Measurements from ENCODE around the gene NCAPD3.
A peak's percentile ranks its signal among the peaks of the same experiment; 100 is the strongest.

The NCAPD3 gene

DNA sequence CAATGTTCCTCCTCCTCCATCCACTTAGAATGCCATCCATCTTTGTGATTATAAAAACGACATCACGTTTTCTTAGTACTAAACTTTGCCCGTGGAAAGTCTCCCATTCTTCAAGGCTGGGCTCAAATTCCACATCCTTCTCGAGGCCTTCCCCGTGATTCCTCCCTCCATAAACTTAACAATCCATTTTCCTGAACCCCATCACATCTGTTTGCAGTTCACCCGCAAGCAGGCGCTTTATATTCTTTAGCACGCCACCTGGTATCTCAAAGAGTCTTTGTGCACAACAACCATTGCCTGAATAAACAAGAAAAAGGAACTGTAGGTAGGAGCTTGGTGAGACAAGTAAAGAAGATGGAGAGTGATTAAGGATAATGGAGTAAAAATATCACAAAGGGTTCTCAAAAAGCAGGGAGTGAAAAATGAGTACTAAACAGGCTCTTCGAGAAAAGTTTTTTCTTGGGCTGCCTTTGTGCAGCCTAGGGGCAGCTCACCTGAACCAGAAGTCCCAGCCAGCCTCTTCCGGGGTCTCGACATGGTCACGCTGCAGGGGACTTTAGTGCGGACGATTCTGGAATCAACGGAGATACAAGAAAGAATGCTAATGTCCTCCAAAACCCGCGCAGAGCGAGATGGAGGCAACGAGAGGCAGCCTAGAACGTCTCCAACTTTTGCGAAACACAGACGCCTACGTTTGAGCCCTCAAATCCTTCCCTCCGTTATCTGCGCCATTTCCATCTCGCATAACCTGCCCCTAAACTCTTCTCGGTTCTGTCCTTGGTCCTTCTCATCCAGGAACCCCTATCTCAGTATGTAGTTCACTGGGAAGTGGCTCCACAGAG, 28.8 kb upstream of the NCAPD3 start:
- DNase-seq, result peak; percentile 41

DNA sequence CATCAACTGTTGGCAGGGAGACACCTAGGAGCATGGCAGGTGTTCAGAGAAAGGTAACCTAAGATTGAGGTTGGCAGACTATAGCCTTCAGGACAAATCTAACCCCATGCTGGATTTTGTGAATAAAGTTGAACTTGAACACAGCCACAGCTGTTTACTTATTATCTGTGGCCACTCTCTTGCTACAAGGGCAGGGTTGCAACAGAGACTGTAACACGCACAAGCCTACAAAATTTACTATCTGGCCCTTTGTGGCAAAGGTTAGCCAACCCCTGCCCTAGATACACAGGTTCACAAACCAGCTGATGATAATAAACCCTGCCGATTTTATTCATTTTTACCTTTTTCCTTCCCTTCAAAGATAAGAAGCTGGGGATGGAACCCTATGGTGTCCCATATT, 26.9 kb upstream of the NCAPD3 start:
- DNase-seq, result no peak

DNA sequence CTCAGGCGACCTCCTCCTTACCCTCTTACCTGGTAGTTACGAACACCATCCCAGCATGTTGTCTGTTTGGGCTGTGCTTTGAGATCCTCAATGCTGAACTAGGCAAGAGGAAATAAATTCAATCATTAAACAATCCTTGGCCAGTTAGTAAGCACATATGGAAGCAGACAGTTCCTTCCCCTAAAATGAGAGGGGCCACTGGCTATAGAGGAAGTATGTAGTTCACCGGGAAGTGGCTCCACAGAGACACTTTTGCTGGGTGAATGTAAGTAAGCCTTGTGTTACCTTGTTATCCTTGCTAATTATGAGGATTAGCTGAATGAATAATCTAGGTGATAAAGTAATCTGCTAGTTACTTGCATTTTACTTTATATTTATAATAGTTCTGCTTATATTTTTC, 26.5 kb upstream of the NCAPD3 start:
- DNase-seq, result no peak

DNA sequence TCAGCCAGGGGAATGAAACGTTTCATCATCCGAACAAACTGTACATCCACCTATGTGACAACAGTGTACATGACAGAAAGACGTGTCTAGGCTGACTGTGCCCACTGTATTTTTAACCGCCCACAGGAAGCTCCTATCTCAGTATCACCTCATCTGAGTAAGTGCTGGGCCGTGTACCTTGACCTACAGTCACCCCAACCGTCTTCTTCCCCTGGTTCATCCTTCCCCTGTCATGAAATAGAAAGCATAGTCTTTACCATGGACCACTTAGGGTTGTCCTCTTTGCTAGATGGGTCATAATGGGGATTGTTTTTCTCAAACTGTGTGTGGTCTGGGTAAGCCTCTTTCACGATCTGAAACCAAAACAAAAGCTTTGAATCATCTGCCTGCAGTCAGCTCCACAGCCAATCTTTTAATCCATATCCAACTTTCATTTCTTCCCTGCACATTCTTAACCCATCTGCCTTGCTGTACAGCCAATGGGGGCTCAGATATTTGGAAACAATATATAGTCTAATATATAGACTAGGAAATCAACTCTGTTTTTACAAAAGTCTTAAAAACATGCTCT, 25.2 kb upstream of the NCAPD3 start:
- DNase-seq, result no peak

DNA sequence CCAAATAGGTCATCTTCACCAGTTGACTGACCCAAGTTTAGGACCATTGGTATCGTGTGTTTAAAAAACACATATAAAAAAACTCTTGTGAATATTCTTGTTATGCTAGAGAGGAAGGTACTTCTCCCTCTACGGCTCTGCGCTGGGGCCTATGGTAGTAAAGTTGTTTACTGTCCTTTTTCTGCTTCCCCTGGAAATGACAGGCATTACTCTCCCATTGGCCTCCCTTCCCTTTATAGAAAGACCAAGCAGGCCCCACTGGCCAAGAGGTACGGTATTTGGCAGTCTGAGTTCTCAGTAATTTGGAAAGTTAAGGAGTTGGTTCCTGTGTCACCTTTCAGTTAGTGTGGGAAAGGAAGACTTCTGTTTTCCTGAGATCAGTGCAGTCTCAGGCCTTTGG, 22.9 kb upstream of the NCAPD3 start:
- no peak for DNase-seq

DNA sequence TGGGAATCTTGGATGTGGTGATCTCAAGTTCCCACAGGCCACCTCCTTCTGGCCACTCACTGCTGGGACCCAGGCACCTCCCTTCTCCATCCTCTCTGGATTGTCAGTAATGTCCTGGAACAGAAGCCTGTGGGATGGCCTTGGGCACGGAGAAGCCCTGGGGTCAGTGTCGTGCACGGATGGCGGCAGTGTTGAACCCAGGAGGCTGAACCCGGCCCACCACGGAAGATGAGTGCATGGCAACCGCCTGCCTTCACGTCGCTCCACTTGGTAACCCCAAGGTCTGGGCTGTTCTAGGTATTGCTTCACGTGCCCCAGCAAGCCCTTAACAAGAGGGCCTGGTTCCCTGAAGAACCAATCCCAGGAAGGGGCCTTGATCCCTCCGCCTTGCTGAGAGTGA, 22.3 kb upstream of the NCAPD3 start:
- no peak for DNase-seq

DNA sequence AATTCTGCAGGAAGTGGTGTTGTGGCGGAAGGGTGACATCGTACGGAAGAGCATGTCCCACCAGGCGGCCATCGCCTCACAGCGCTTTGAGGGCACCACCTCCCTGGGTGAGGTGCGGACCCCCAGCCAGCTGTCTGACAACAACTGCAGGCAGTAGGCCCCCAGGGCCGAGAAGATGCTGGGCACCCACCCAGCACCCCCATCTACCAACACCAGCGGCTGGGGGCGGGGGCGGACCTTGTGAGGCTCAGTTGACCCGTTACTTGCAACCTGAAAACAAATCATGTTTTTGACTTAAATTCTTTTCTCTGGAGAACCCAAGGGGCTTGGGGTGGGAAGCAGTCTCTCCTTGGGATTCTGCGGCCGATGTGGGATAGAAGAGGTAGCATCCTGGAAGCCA, 21.7 kb upstream of the NCAPD3 start:
- no peak for DNase-seq

DNA sequence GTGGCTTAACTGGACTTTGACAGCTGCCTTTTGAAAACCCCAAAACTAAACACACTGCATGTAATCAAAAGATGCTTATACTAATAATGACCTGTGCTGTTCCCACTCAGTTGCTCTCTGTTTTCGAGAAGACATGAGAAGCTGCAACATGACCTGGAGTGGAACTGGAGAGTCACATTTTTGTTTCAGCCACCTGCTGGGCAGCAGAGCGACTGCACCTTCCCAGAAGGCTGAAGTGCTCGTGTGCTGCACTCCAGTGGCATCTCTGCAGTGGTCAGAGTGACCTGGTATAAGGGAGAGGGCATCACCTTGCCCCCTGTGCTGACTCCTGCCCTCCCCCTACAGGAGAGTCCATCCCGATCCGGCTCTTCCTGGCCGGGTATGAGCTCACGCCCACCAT, 20.8 kb upstream of the NCAPD3 start:
- no peak for DNase-seq

DNA sequence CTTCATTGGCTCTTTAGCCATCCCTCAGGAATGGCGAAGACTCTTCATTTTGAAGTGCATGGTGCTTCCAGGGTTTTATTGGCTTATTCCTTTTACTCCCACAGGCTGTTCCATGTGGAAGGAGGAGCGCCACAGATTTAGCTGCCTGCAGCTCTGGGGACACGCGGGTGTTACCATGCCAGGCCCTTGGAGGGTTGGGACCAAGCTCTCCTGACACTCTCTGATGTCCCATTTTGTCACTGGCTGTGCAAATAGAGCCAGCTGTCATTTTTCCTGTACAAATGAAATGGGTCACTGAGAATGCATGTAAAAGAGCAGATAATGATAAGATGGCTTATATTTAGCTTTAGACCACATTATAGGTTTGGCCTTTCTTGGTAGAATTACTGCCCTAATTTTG, 20.1 kb upstream of the NCAPD3 start:
- DNase-seq, result no peak

DNA sequence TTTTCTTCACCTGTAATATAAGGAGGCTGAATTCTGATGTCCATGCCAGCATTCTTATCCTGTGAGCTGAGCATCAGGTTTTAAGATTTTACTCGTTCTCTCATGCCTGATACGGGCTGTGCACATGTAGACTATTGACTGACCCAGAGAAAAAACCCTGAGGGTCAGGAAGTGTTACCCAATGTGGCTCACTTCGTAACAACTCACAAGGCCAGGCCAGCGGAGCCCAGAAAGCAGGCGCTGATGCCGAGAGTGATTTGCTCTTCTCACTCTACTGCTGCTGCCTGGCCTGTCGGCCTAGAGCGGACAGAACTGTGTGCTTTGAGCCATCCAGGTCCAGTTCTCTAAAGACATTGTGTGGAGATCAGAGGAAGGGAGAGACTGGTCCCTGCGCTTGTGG, 18.6 kb upstream of the NCAPD3 start:
- DNase-seq, result no peak

DNA sequence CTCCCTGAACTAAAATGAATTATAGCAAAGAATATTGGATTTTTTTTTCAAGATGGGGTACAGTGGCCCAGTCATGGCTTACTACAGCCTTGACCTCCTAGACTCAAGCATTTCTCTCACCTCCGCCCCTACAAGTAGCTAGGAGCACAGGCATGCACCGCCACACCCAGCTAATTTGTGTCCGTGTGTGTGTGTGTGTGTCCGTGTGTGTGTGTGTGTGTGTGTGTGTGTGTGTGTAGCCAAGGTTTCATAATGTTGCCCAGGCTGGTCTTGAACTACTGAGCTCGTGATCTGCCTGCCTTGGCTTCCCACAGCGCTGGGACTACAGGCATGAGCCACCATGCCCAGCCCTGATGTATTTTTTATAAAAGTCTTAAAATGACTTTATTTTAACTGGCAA, 16.8 kb upstream of the NCAPD3 start:
- DNase-seq, result no peak

DNA sequence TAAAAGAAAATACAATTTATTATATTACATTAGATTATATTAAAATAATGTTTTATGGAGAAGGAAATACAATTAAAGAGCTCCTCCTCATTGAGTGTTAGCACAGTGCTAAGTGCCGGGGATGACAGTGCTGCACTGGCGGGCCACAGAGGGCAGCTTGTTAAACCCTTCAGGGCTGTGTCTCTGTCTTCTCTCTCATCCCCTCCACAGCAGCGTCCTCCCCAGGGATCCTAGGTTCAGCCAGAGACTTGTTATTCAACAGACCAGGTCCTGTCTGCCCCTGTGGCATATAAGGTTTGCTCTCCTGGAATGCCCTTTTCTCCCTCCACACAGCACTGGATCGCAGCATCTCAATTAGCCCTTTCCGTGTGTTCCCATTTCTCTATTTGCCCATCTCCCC, 15.2 kb upstream of the NCAPD3 start:
- DNase-seq, result no peak

DNA sequence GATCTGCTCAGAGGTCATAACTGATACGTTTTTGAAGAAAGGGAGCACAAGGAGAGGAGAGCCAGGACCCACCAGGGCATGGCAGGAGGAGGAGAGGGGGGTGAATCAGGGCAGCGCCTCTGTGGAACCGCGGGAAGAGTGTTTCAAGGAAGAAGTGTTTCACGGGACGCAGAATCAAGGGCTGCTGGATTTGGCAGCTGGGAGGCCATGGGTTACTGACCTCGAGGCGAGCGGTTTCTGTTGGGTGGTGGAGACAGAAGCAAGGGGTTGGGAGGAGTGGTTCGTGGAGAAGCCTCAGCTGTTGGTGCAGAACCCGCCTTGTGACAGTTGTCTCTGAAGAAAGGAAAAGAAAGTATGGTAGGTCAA, 13.8 kb upstream of the NCAPD3 start:
- DNase-seq, result no peak

DNA sequence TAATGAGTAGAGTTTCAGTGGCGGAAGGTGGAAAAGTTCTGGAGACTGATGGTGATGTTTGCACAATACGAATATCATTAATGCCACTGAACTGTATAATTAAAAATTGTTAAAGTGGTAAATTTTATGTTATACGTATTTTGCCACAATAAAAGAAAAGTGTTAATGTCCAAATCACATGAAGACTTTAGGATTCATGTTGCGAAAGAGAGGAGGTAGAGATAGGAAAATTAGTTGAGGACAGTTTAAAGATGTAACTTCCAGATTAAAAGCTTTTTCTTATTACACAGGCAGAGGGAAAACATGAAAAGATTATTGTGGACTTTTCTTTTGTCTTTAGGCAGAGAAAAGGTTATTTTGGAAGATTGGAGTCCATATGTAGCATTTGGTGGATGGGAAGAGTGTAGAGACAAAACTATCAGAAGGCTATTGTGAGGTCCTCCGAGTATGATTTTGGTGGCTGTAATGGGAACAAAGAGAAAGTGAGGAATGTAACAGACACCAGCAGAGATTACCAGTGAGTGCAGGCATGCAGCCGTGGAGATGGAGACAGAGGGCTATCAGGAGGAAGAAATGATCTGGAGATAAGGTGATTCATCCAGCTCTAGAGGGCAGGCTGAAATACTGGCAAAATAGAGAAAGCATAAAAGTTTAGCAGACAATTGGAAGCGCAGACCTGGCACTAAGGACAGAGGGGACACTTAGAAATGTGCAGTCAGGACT, 13.2 kb upstream of the NCAPD3 start:
- DNase-seq, result no peak

DNA sequence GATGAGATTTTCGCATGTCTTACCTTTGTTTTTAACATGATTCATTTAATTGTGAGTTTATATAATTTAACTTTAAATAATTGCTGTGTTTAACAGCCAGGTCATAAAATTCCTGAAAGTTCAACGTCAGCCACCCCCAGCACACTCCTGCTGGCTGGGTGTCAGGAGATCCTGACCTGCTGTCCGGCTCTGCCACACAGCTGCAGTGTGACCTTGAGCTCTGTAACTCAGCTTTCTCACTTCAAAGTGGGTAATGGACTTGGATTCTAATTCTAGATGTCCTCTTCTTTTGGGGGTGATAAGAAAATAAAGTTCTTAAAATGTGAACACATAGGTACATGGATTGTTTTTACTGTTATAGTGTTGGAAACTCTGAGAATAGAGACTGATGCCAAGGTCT, 11.6 kb upstream of the NCAPD3 start:
- no peak for DNase-seq

DNA sequence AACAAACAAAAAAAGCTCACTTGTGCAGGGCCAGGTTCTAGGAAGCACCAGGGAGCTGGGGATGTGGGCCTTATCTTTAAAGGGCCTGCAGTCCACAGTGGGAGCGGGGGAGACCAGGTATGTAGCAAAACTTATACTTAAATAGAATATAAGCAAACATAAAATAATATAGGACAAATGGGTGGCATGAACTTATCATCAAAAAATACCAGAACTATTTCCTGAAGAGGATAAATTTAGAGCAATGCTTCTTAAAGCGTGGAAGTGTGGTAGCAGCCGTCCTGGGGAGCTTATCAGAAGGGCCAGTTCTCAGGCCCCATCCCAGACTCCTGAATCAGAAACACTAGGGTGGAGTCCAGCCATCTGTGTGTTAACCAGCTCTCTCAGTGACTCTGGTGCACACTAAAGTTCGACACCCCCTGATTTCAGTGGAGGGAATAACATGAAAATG, 10.0 kb upstream of the NCAPD3 start:
- no peak for DNase-seq

DNA sequence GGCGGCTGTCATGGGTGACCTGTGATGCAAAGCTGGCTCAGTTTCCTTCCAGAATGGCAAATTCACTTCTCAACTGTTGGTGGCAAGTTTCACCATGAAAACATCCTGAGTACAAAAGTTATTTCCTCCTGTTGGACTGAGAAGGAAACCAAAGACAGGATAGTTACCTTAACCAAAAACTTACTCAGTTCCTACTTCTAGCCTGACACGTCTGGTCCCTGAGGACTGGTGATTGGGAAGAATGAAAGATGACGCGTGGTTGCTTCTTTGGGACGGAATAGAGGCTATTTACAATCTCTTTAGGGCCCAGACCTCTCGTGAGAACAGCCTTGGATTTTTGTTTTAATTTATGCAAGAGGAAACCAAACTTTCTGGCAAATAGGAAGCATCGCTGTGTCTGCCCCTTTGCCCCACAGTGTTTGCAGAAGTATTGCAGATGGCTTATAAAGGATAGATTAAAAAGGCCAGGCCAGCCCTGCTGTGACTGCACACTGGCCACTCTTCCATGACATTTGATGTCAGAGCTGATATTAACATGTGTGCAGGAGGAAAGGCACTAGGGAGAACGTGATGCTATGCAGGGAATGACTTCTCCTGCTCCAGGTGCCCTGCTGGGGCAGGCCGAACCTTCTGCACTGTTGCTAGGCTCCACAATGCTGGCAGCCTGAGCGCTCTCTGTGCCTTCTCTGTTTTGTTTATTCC, 8.3 kb upstream of the NCAPD3 start:
- DNase-seq, result no peak

DNA sequence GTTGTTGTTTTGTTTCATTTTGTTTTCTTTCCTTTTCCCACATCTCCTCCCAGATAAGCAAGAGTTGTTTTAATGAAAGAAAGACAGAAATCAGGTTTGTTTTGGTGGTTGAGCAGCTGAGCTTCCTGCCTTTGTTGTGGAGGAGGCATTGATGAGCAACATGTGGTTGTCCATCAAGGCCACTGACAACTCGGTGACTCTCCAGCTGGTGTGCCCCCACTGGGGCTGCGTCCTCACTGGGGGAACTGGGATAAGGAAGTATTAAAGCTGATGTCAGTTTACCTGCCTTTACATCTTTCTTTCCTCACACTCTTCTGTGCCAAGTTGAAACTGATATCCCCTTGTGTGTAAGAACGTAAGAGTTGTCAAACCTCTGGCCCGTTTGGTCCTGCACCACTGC, 6.6 kb upstream of the NCAPD3 start:
- no peak for DNase-seq

DNA sequence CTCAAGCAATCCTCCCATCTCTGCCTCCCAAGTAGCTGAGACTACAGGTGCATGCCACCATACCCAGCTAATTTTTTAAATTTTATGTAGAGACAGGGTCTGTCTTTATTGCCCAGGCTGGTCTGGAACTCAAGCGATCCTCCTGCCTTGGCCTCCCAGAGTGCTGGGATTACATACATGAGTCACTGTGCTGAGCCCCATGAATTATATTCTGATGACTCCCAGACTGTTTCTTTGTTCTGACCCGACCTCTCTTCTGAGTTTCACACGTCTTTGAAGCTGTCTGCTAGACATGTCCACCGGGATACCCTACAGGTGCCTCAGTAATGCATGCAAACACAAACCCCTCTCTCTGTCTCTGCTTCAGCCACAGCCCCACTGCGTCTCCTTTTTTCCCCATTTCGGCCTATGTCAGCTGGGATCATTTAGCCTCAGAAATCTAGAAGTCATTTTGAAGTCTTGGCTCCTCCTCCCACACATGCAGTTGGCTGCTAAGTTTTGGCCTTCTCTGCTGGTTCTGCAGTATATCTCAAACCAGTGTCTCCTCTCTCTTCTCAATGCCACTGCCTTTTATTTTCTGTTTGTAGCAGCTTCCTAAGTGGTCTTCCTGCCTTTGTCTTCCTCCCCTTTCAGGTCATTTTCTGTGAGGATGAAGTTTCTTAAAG, 5.5 kb upstream of the NCAPD3 start:
- no peak for DNase-seq

DNA sequence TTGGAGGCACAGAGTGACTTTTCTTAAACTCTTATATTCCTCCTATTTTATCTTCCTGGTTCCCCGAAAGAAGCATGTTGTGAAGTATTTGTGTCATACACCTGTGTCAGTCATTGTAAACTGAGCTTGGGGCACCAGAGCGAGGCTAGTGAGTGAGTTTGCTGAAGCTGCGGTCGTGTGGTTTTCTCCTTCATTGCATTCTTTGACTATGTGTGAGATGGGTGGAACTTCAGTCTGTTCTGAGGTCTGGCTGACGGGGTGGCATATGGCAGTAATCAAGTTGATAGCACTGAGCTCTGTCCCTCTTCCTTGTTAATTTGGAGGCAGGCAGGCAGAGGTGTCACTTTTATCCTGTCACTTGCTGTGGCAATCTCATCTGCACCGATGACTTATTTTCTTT, 4.9 kb upstream of the NCAPD3 start:
- DNase-seq, result no peak

DNA sequence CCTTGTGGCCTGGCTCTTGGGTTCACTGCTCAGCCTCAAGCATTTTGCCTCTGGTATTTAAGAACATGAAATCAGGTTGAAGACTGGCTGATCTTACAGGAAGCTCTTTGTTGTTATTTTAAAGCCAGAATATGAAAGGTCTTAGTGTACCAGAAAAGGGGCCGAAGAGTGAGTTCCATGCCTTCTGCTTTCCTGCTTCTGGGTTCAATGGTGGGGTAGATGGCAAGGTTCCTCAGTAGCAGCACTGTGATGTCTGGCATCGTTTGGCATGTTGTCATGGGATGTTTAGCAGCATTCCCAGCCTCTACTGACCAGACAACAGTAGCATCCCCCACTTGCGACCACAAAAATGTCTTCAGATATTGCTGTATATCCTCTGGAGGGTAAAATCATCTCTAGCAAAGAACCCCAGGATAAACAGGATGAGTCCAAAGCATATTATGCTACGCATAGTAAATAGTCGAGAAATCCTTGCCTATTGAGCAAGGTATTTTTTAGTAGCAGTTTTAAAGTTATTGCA, 3.1 kb upstream of the NCAPD3 start:
- no peak for DNase-seq

DNA sequence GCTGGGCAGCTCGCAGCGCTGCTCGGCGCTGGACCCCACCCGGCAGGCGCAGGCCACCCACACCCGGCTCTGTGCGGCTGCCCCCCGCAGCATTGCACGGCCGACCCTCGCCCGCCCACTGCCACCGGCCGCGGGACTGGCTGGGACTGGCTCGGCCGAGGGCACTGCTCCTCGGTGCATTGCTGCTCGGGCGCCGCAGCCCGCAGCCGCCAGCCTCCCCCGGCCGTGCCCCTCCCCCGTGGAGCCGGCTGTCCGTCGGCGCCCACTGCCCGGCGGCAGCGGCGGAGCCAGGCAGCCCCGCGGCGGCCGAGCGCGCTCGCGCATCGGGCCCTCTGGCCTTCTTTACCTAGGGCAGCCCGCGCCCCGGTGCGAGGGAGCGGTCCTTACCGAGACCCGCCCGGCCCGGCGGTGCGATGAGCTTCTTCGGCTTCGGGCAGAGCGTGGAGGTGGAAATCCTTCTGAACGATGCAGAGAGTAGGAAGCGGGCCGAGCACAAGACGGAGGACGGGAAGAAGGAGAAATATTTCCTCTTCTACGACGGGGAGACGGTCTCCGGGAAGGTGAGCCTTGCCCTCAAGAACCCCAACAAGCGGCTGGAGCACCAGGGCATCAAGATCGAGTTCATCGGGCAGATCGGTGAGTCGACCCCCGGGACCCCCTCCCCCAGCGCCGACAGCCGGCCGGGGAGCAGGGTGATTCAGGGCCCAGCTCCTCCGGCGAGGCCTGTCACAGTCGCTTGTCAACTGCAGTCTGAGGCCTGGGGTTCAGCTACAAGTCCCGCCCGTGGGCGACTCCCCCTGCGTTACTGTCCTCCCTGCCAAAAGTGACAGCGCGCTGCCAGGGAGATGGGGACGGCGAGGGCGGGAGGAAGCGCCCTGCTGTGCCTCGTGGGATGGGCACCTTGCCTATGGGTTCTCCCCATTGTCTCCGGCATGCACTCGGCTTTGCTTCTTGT, 1.2 kb upstream of the NCAPD3 start:
- peak; percentile 62 for DNase-seq

Measured in femur (tissue), 1 donor.